ENCODE measurements around the gene SLC25A15.

DNA sequence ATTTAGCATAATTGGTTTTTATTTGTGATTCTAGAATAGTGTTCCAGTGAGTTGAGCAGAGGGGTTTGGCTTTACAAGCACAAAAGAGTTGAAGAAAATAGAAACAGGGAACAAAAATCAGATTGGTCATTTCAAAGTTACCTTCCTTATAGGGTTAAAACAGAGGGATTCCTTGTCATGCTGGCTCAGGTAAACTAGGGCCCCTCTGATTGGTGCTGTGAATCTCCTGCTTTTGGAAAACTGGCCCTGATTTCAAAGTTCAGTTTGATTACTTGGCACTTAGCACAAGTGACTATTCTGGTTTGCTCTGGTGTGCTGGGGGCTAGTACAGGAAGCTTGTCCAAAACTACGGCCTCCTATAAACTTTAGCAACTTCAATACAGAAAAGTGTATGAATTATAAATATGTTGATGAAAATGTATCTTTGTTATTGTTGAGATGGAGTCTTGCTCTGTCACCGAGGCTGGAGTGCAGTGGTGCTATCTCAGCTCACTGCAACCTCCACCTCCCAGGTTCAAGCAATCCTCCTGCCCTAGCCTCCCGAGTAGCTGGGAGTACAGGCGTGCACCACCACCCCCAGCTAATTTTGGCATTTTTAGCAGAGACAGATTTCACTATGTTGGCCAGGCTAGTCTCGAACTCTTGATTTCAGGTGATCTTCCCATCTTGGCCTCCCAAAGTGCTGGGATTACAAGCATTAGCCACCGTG lies 16.5 kb upstream of the SLC25A15 start:
- no peak for TF ChIP-seq CTCF (IDR thresholded peaks at IDR 0.05; ENCODE audit: low read length)
- TF ChIP-seq EZH2 (IDR thresholded peaks at IDR 0.05; ENCODE audit: borderline replicate concordance, low read length), result no peak
